ENCODE data around the gene RIOK1.
A peak's percentile ranks its signal among the peaks of the same experiment; 100 is the strongest.

The RIOK1 gene

GRCh38 chr6:7367408-7367807 lies 22.2 kb upstream of the RIOK1 start:
- Histone ChIP-seq H3K27ac (no peak overlapping the region), H3K9ac (ENCODE audit: insufficient read length) (no peak overlapping the region), H3K4me3 (no peak overlapping the region), H3K36me3 (ENCODE audit: insufficient read depth, low read length) (no peaks in the 10 kb centered on the region), H3K9me3 (ENCODE audit: low read depth, low read length) (no peaks in the 10 kb centered on the region)
- DNase-seq (ENCODE audit: low read depth, low spot score): no peak
- no peak for TF ChIP-seq EZH2 (IDR thresholded peaks at IDR 0.05)
- no peak for TF ChIP-seq POLR2AphosphoS5 (IDR thresholded peaks at IDR 0.05; ENCODE audit: borderline replicate concordance, low read depth, low read length)

- no peaks in the 10 kb centered on the region for H3K9me3 ChIP-seq (ENCODE audit: low read depth, low read length)
- no peak overlapping the region for H3K27ac ChIP-seq
- no peak overlapping the region for H3K4me3 ChIP-seq
- H3K36me3 ChIP-seq (ENCODE audit: insufficient read depth, low read length): no peaks in the 10 kb centered on the region
- TF ChIP-seq POLR2AphosphoS5 (IDR thresholded peaks at IDR 0.05; ENCODE audit: borderline replicate concordance, low read depth, low read length) (no peak), EZH2 (IDR thresholded peaks at IDR 0.05) (no peak)
- no peak overlapping the region for H3K9ac ChIP-seq (ENCODE audit: insufficient read length)
- no peak for DNase-seq (ENCODE audit: low read depth, low spot score)
These were observed 15.9 kb upstream of the RIOK1 start for GRCh38 chr6:7373739-7374138.

- no peak overlapping the region for H3K4me3 ChIP-seq
- DNase-seq (ENCODE audit: low read depth, low spot score): no peak
- H3K9ac ChIP-seq (ENCODE audit: insufficient read length): no peak overlapping the region
- no peak overlapping the region for H3K27ac ChIP-seq
- TF ChIP-seq EZH2 (IDR thresholded peaks at IDR 0.05) (no peak), FOXP2 (optimal IDR thresholded peaks at IDR 0.05; ENCODE audit: control extremely low read depth, extremely low read length, insufficient read depth) (no peak), POLR2AphosphoS5 (IDR thresholded peaks at IDR 0.05; ENCODE audit: borderline replicate concordance, low read depth, low read length) (no peak)
- no peaks in the 10 kb centered on the region for H3K36me3 ChIP-seq (ENCODE audit: insufficient read depth, low read length)
- H3K9me3 ChIP-seq (ENCODE audit: low read depth, low read length): no peaks in the 10 kb centered on the region
These were observed 11.6 kb upstream of the RIOK1 start for GRCh38 chr6:7377961-7378360.

- H3K27ac ChIP-seq: no peak overlapping the region
- no peak for TF ChIP-seq EZH2 (IDR thresholded peaks at IDR 0.05)
- no peak for TF ChIP-seq FOXP2 (optimal IDR thresholded peaks at IDR 0.05; ENCODE audit: control extremely low read depth, extremely low read length, insufficient read depth)
- TF ChIP-seq POLR2AphosphoS5 (IDR thresholded peaks at IDR 0.05; ENCODE audit: borderline replicate concordance, low read depth, low read length): no peak
- DNase-seq (ENCODE audit: low read depth, low spot score): no peak
- H3K36me3 ChIP-seq (ENCODE audit: insufficient read depth, low read length): no peaks in the 10 kb centered on the region
- H3K9me3 ChIP-seq (ENCODE audit: low read depth, low read length): no peaks in the 10 kb centered on the region
- no peak overlapping the region for H3K9ac ChIP-seq (ENCODE audit: insufficient read length)
- H3K4me3 ChIP-seq: no peak overlapping the region
These were observed 10.9 kb upstream of the RIOK1 start for GRCh38 chr6:7378740-7379139.

- no peak overlapping the region for H3K27ac ChIP-seq
- no peaks in the 10 kb centered on the region for H3K9me3 ChIP-seq (ENCODE audit: low read depth, low read length)
- H3K36me3 ChIP-seq (ENCODE audit: insufficient read depth, low read length): no peaks in the 10 kb centered on the region
- no peak for DNase-seq (ENCODE audit: low read depth, low spot score)
- no peak for TF ChIP-seq EZH2 (IDR thresholded peaks at IDR 0.05)
- no peak for TF ChIP-seq POLR2AphosphoS5 (IDR thresholded peaks at IDR 0.05; ENCODE audit: borderline replicate concordance, low read depth, low read length)
- TF ChIP-seq FOXP2 (optimal IDR thresholded peaks at IDR 0.05; ENCODE audit: control extremely low read depth, extremely low read length, insufficient read depth): no peak
- H3K4me3 ChIP-seq: no peak overlapping the region
- no peak overlapping the region for H3K9ac ChIP-seq (ENCODE audit: insufficient read length)
These were observed 8.5 kb upstream of the RIOK1 start for GRCh38 chr6:7381092-7381491.

GRCh38 chr6:7389162-7389450 lies 502 bp upstream of the RIOK1 start:
- H3K9me3 ChIP-seq (ENCODE audit: low read depth, low read length): no peaks in the 10 kb centered on the region
- no peak for DNase-seq (ENCODE audit: low read depth, low spot score)
- peak overlapping the region; percentile 93 for H3K9ac ChIP-seq (ENCODE audit: insufficient read length)
- peak overlapping the region; percentile 92 for H3K4me3 ChIP-seq
- no peak for TF ChIP-seq POLR2AphosphoS5 (IDR thresholded peaks at IDR 0.05; ENCODE audit: borderline replicate concordance, low read depth, low read length)
- no peak for TF ChIP-seq EZH2 (IDR thresholded peaks at IDR 0.05)
- no peak for TF ChIP-seq FOXP2 (optimal IDR thresholded peaks at IDR 0.05; ENCODE audit: control extremely low read depth, extremely low read length, insufficient read depth)
- peak overlapping the region; percentile 83 for H3K27ac ChIP-seq
- peaks cover 19% of the 10 kb centered on the region for H3K36me3 ChIP-seq (ENCODE audit: insufficient read depth, low read length)

- no peak for TF ChIP-seq FOXP2 (optimal IDR thresholded peaks at IDR 0.05; ENCODE audit: control extremely low read depth, extremely low read length, insufficient read depth)
- no peak for TF ChIP-seq EZH2 (IDR thresholded peaks at IDR 0.05)
- no peak for TF ChIP-seq POLR2AphosphoS5 (IDR thresholded peaks at IDR 0.05; ENCODE audit: borderline replicate concordance, low read depth, low read length)
- peak overlapping the region; percentile 93 for H3K9ac ChIP-seq (ENCODE audit: insufficient read length)
- H3K4me3 ChIP-seq: peak overlapping the region; percentile 92
- no peak for DNase-seq (ENCODE audit: low read depth, low spot score)
- no peaks in the 10 kb centered on the region for H3K9me3 ChIP-seq (ENCODE audit: low read depth, low read length)
- peaks cover 32% of the 10 kb centered on the region for H3K36me3 ChIP-seq (ENCODE audit: insufficient read depth, low read length)
- peak overlapping the region; percentile 45; the same call in 1 of the 2 replicates for H3K27ac ChIP-seq
These were observed 744 bp downstream of the RIOK1 start for GRCh38 chr6:7390226-7390878.

GRCh38 chr6:7391151-7391550 lies 1.5 kb downstream of the RIOK1 start:
- H3K4me3 ChIP-seq: peak overlapping the region; percentile 92
- TF ChIP-seq EZH2 (IDR thresholded peaks at IDR 0.05) (no peak), POLR2AphosphoS5 (IDR thresholded peaks at IDR 0.05; ENCODE audit: borderline replicate concordance, low read depth, low read length) (no peak), FOXP2 (optimal IDR thresholded peaks at IDR 0.05; ENCODE audit: control extremely low read depth, extremely low read length, insufficient read depth) (no peak)
- H3K36me3 ChIP-seq (ENCODE audit: insufficient read depth, low read length): peaks cover 40% of the 10 kb centered on the region
- no peak for DNase-seq (ENCODE audit: low read depth, low spot score)
- H3K9ac ChIP-seq (ENCODE audit: insufficient read length): peak overlapping the region; percentile 93
- no peak overlapping the region for H3K27ac ChIP-seq
- no peaks in the 10 kb centered on the region for H3K9me3 ChIP-seq (ENCODE audit: low read depth, low read length)

- no peak for DNase-seq (ENCODE audit: low read depth, low spot score)
- TF ChIP-seq EZH2 (IDR thresholded peaks at IDR 0.05): no peak
- TF ChIP-seq POLR2AphosphoS5 (IDR thresholded peaks at IDR 0.05; ENCODE audit: borderline replicate concordance, low read depth, low read length): no peak
- no peak for TF ChIP-seq FOXP2 (optimal IDR thresholded peaks at IDR 0.05; ENCODE audit: control extremely low read depth, extremely low read length, insufficient read depth)
- Histone ChIP-seq H3K36me3 (ENCODE audit: insufficient read depth, low read length) (peaks cover 50% of the 10 kb centered on the region), H3K9ac (ENCODE audit: insufficient read length) (no peak overlapping the region), H3K4me3 (no peak overlapping the region; the same call in 1 of the 2 replicates), H3K27ac (no peak overlapping the region), H3K9me3 (ENCODE audit: low read depth, low read length) (no peaks in the 10 kb centered on the region)
These were observed 2.8 kb downstream of the RIOK1 start for GRCh38 chr6:7392402-7392801.
